Measurements from ENCODE around the gene SPEN.

DNA sequence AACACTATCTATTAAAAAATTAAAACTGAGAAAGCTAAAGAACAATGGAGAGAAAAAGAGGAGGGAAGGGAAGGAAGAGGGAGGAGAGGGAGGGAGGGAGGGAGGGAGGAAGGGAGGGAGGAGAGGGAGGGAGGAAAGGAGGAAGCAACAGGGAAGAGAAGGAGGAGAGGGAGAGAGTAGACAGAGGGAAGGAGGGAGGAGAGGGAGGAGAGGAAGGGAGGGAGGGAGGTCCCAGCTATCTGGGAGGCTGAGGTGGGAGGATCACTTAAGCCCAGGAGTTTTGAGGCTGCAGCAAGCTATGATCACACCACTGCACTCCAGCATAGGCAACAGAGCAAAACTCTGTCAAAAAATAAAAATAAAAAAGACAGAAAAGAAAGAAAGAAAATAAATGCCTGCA lies 111.9 kb downstream of the SPEN start:
- TF ChIP-seq, protein P1, sequence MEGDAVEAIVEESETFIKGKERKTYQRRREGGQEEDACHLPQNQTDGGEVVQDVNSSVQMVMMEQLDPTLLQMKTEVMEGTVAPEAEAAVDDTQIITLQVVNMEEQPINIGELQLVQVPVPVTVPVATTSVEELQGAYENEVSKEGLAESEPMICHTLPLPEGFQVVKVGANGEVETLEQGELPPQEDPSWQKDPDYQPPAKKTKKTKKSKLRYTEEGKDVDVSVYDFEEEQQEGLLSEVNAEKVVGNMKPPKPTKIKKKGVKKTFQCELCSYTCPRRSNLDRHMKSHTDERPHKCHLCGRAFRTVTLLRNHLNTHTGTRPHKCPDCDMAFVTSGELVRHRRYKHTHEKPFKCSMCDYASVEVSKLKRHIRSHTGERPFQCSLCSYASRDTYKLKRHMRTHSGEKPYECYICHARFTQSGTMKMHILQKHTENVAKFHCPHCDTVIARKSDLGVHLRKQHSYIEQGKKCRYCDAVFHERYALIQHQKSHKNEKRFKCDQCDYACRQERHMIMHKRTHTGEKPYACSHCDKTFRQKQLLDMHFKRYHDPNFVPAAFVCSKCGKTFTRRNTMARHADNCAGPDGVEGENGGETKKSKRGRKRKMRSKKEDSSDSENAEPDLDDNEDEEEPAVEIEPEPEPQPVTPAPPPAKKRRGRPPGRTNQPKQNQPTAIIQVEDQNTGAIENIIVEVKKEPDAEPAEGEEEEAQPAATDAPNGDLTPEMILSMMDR (conservative IDR thresholded peaks at IDR 0.05; ENCODE audit: low read length) = no peak
- TF ChIP-seq EZH2phosphoT487 (IDR thresholded peaks at IDR 0.05; ENCODE audit: borderline replicate concordance) = no peak
